ENCODE data around the gene NPDC1. TPM values are rescaled to one million over a fixed set of nuclear protein-coding genes. Genes with fewer than 3 reads are reported as not detected.
"Not testable (repeated sequence)": the region's sequence is repeated elsewhere in the genome, so short reads cannot be mapped to it uniquely, and the experiment has no call there.

Gene NPDC1
- polyA plus RNA-seq, 1 experiment = 31.9 TPM

DNA sequence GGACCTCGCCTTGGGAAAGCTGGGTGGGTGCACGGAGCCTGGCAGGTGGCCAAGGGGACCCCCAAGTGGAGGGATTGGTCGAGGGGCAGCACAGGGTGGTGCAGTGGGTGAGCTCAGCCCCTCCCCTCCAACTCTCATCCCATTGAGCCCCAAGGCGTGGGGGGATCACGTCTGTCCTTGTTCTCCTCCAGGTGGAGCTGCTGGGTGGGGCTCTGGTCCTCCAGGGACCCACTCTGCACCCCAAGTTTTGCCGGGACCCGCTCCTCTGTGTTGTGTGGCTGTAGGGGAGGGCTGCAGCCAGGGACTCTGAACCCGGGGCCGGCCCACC, 10.5 kb downstream of the NPDC1 start:
- ChIA-PET POLR2A (no interaction called here), CTCF (interaction anchor here (0.7 to 8.2 kb wide), 42 partner anchors 9 to 548 kb away, joined by 3 to 118 read pairs (median 6); partner anchors contain the start of genes ABCA2, AJM1, C8G and CLIC3)
- Histone ChIP-seq H3K27me3 (ENCODE audit: control insufficient read depth, insufficient read depth, low read length) (no peaks in the 10 kb centered on the region), H3K36me3 (ENCODE audit: control insufficient read depth, insufficient read depth, low read length) (peaks cover 16% of the 10 kb centered on the region), H3K4me3 (ENCODE audit: low read depth, low read length) (no peak overlapping the region)
- no peak for DNase-seq (ENCODE audit: low read depth)
- TF ChIP-seq CTCF (IDR thresholded peaks at IDR 0.05; ENCODE audit: insufficient read depth, low read depth, low read length) = no peak

- peak; percentile 95 for TF ChIP-seq CTCF (IDR thresholded peaks at IDR 0.05; ENCODE audit: insufficient read depth, low read depth, low read length)
- H3K4me3 ChIP-seq (ENCODE audit: low read depth, low read length) = no peak overlapping the region
- DNase-seq (ENCODE audit: low read depth) = no peak
- no peaks in the 10 kb centered on the region for H3K27me3 ChIP-seq (ENCODE audit: control insufficient read depth, insufficient read depth, low read length)
- ChIA-PET POLR2A (no interaction called here), CTCF (interaction anchor here (0.6 to 8.2 kb wide), 52 partner anchors 9 to 547 kb away, joined by 3 to 118 read pairs (median 4); partner anchors contain the start of genes ABCA2, AJM1, C8G and CLIC3)
- H3K36me3 ChIP-seq (ENCODE audit: control insufficient read depth, insufficient read depth, low read length) = peaks cover 13% of the 10 kb centered on the region
Measured at GRCh38 chr9:137034709-137035506, 11.1 kb downstream of the NPDC1 start.

DNA sequence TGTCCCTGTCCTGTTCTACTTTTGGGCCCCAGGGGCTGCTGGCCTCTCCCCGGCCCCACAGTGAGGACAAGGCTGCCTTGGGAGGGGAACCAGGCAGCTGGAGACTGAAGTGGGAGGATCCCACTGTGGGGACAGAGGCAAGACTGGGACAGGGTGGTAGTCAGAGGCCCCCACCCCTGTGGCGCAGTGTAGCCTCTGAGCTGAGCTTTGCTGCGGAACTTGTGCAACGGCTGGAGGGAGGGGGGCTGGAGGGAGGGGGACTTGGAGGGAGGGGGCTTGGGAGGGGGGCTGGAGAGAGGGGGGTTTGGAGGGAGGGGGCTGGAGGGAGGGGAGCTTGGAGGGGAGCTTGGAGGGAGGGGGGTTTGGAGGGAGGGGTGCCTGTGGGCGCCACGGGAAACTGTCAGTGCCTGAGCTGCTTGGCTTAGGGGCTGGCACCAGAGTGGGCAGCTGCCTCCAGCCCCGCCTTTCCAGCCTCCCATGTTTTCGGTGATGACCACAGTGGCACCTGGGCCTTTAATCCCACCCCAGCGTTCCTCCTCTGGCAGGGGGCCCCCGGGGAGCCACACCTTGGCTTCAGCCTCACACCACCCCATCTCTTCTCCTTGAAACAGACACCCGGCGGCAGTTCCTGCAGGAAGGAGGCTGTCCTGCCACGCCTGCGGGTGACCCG, 11.8 kb downstream of the NPDC1 start:
- ChIA-PET POLR2A (no interaction called here), CTCF (interaction anchor here (0.6 to 8.2 kb wide), 35 partner anchors 10 to 547 kb away, joined by 3 to 118 read pairs (median 6); partner anchors contain the start of genes ABCA2, AJM1, C8G and CLIC3)
- TF ChIP-seq CTCF (IDR thresholded peaks at IDR 0.05; ENCODE audit: insufficient read depth, low read depth, low read length) = no peak
- H3K36me3 ChIP-seq (ENCODE audit: control insufficient read depth, insufficient read depth, low read length) = peaks cover 8% of the 10 kb centered on the region
- DNase-seq (ENCODE audit: low read depth) = no peak
- no peak overlapping the region for H3K4me3 ChIP-seq (ENCODE audit: low read depth, low read length)
- no peaks in the 10 kb centered on the region for H3K27me3 ChIP-seq (ENCODE audit: control insufficient read depth, insufficient read depth, low read length)

GRCh38 chr9:137033481-137033880, 12.5 kb downstream of the NPDC1 start:
- CTCF ChIA-PET = interaction anchor here (2.1 to 8.2 kb wide), 4 partner anchors 11 to 87 kb away, joined by 8 to 118 read pairs (median 20); partner anchors contain the start of gene C8G
- H3K27me3 ChIP-seq (ENCODE audit: control insufficient read depth, insufficient read depth, low read length); H3K36me3 ChIP-seq (ENCODE audit: control insufficient read depth, insufficient read depth, low read length); H3K4me3 ChIP-seq (ENCODE audit: low read depth, low read length); POLR2A ChIA-PET; DNase-seq (ENCODE audit: low read depth): not testable (repeated sequence)

DNA sequence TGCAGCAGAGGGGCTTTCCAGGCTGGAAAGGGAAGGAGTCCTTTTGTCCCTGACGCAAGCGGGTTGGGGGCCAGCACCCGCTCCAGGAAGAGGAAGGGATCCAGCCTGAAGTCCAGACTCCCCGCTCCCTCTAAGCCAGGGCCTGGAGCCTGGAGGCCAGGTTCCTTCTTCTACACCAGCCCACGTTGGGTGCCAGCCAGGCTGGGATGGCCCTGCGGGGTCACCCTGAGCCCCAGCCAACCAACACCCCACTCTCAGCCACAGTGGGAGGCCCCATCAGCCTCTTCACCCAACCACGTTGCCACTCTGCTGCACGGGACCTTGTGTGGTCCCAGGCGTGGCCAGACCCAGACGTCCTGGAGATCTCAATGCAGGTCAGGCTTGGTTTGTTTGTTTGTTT, 13.1 kb downstream of the NPDC1 start:
- ChIA-PET POLR2A (no interaction called here), CTCF (interaction anchor here (0.8 to 8.2 kb wide), 3 partner anchors 31 to 241 kb away, joined by 3 to 118 read pairs (median 4); partner anchors contain the start of gene C8G)
- no peak overlapping the region for H3K4me3 ChIP-seq (ENCODE audit: low read depth, low read length)
- no peak for DNase-seq (ENCODE audit: low read depth)
- no peak for TF ChIP-seq CTCF (IDR thresholded peaks at IDR 0.05; ENCODE audit: insufficient read depth, low read depth, low read length)
- no peaks in the 10 kb centered on the region for H3K27me3 ChIP-seq (ENCODE audit: control insufficient read depth, insufficient read depth, low read length)
- peaks cover 2% of the 10 kb centered on the region for H3K36me3 ChIP-seq (ENCODE audit: control insufficient read depth, insufficient read depth, low read length)
